Parathyroid adenoma (tissue), 2 donors: ENCODE results near the gene HSPBAP1.

Source experiments
- H2AFZ ChIP-seq: fragments of 300-600 bp; sonication (generic); one replicate; pipeline ENCODE4 v1.7.0; 2017; ENCODE audit warnings: antibody characterized with exemption, mild to moderate bottlenecking
- H3K27ac ChIP-seq: fragments of 300-600 bp; sonication (generic); one replicate; pipeline ENCODE4 v1.7.0; 2017
- H3K27me3 ChIP-seq: fragments of 300-600 bp; sonication (generic); one replicate; pipeline ENCODE4 v1.7.0; 2017; ENCODE audit warnings: low read length; ENCODE audit not compliant: control insufficient read depth, insufficient read depth
- H3K36me3 ChIP-seq: fragments of 300-600 bp; sonication (generic); one replicate; pipeline ENCODE4 v1.7.0; 2017; ENCODE audit warnings: low read length; ENCODE audit not compliant: control insufficient read depth, insufficient read depth
- H3K4me1 ChIP-seq: fragments of 300-600 bp; sonication (generic); one replicate; pipeline ENCODE4 v1.7.0; 2017; ENCODE audit warnings: control low read depth
- H3K4me2 ChIP-seq: fragments of 300-600 bp; sonication (generic); one replicate; pipeline ENCODE4 v1.7.0; 2017; ENCODE audit warnings: low read length
- H3K4me3 ChIP-seq: fragments of 300-600 bp; sonication (generic); one replicate; pipeline ENCODE4 v1.7.0; 2017; ENCODE audit warnings: low read depth, low read length
- H3K79me2 ChIP-seq: fragments of 300-600 bp; sonication (generic); one replicate; pipeline ENCODE4 v1.7.0; 2017; ENCODE audit warnings: control low read depth
- H3K9ac ChIP-seq: fragments of 300-600 bp; sonication (generic); one replicate; pipeline ENCODE4 v1.7.0; 2017; ENCODE audit warnings: mild to moderate bottlenecking
- H3K9me3 ChIP-seq: fragments of 300-600 bp; sonication (generic); one replicate; pipeline ENCODE4 v1.7.0; 2017; ENCODE audit warnings: low read length; ENCODE audit not compliant: control insufficient read depth
- CTCF ChIP-seq: fragments of 300-600 bp; sonication (generic); IDR thresholded peaks from one replicate; pipeline ENCODE4 v1.7.0; 2017; ENCODE audit warnings: antibody characterized with exemption, mild to moderate bottlenecking
- donor health status: primary hyperparathyroidism.

The HSPBAP1 gene

GRCh38 chr3:122705379-122705778 lies 88.3 kb downstream of the HSPBAP1 start:
- no peaks in the 10 kb centered on the region for H3K9me3 ChIP-seq
- H3K4me2 ChIP-seq: no peak overlapping the region
- H3K4me1 ChIP-seq: no peaks in the 10 kb centered on the region
- H2AFZ ChIP-seq: no peak overlapping the region
- TF ChIP-seq CTCF: no peak
- no peak overlapping the region for H3K27ac ChIP-seq
- no peaks in the 10 kb centered on the region for H3K79me2 ChIP-seq
- no peaks in the 10 kb centered on the region for H3K36me3 ChIP-seq
- H3K9ac ChIP-seq: no peak overlapping the region
- H3K27me3 ChIP-seq: no peaks in the 10 kb centered on the region
- H3K4me3 ChIP-seq: no peak overlapping the region

- Histone ChIP-seq H2AFZ (no peak overlapping the region), H3K36me3 (no peaks in the 10 kb centered on the region)
Measured at GRCh38 chr3:122700193-122700592, 93.4 kb downstream of the HSPBAP1 start.

GRCh38 chr3:122697952-122698620 lies 95.5 kb downstream of the HSPBAP1 start:
- H3K4me2 ChIP-seq: no peak overlapping the region
- no peak overlapping the region for H3K4me3 ChIP-seq
- no peaks in the 10 kb centered on the region for H3K79me2 ChIP-seq
- H3K4me1 ChIP-seq: no peaks in the 10 kb centered on the region
- no peak for TF ChIP-seq CTCF
- no peaks in the 10 kb centered on the region for H3K36me3 ChIP-seq
- H3K9ac ChIP-seq: no peak overlapping the region
- no peaks in the 10 kb centered on the region for H3K27me3 ChIP-seq
- no peaks in the 10 kb centered on the region for H3K9me3 ChIP-seq
- H2AFZ ChIP-seq: no peak overlapping the region
- H3K27ac ChIP-seq: no peak overlapping the region

More at GRCh38 chr3:122700193-122700592, 93.4 kb downstream of the HSPBAP1 start:
- Histone ChIP-seq H3K4me3 (no peak overlapping the region), H3K9ac (no peak overlapping the region), H3K4me1 (no peaks in the 10 kb centered on the region), H3K9me3 (no peaks in the 10 kb centered on the region), H3K4me2 (no peak overlapping the region), H3K27ac (no peak overlapping the region), H3K79me2 (no peaks in the 10 kb centered on the region), H3K27me3 (no peaks in the 10 kb centered on the region)
- TF ChIP-seq CTCF: no peak

- Histone ChIP-seq H3K36me3 (no peaks in the 10 kb centered on the region), H3K79me2 (no peaks in the 10 kb centered on the region), H3K27me3 (no peaks in the 10 kb centered on the region), H3K9me3 (no peaks in the 10 kb centered on the region), H2AFZ (no peak overlapping the region), H3K9ac (no peak overlapping the region), H3K4me3 (no peak overlapping the region), H3K27ac (no peak overlapping the region), H3K4me2 (no peak overlapping the region), H3K4me1 (no peaks in the 10 kb centered on the region)
- TF ChIP-seq CTCF: no peak
Measured at GRCh38 chr3:122695927-122696561, 97.6 kb downstream of the HSPBAP1 start.

GRCh38 chr3:122694966-122695365 lies 98.7 kb downstream of the HSPBAP1 start:
- H3K27ac ChIP-seq: no peak overlapping the region

More at GRCh38 chr3:122694966-122695365, 98.7 kb downstream of the HSPBAP1 start:
- Histone ChIP-seq H3K4me3 (no peak overlapping the region), H3K79me2 (no peaks in the 10 kb centered on the region), H3K9ac (no peak overlapping the region), H2AFZ (no peak overlapping the region), H3K27me3 (no peaks in the 10 kb centered on the region), H3K4me2 (no peak overlapping the region), H3K36me3 (no peaks in the 10 kb centered on the region), H3K4me1 (no peaks in the 10 kb centered on the region), H3K9me3 (no peaks in the 10 kb centered on the region)
- no peak for TF ChIP-seq CTCF
